Hematopoietic multipotent progenitor cell treated with erythropoietin and hydrocortisone succinate and interleukin-3 and kit ligand, for 15 days (in vitro differentiated cells): ENCODE results near the gene FKBP4.

ENCODE experiments used
- DNase-seq: peaks from one replicate; pipeline ENCODE4 v3.0.0-alpha.2; 2015; ENCODE audit warnings: low spot score

Gene FKBP4

GRCh38 chr12:2853626-2854025 lies 58.9 kb downstream of the FKBP4 start:
- DNase-seq, result peak; percentile 69
